AG20443 (cell line): Measurements from ENCODE around the gene ACOT11.
A peak's percentile ranks its signal among the peaks of the same experiment; 100 is the strongest.

Experiments used
- DNase-seq: peaks from one replicate; pipeline ENCODE4 v3.0.0; 2012; ENCODE audit warnings: low spot score, mixed read lengths

Gene ACOT11

GRCh38 chr1:54564312-54565112 is 16.5 kb downstream of the ACOT11 start:
- DNase-seq, result no peak

- no peak for DNase-seq
These were observed 17.1 kb downstream of the ACOT11 start for GRCh38 chr1:54565113-54565501.

DNA sequence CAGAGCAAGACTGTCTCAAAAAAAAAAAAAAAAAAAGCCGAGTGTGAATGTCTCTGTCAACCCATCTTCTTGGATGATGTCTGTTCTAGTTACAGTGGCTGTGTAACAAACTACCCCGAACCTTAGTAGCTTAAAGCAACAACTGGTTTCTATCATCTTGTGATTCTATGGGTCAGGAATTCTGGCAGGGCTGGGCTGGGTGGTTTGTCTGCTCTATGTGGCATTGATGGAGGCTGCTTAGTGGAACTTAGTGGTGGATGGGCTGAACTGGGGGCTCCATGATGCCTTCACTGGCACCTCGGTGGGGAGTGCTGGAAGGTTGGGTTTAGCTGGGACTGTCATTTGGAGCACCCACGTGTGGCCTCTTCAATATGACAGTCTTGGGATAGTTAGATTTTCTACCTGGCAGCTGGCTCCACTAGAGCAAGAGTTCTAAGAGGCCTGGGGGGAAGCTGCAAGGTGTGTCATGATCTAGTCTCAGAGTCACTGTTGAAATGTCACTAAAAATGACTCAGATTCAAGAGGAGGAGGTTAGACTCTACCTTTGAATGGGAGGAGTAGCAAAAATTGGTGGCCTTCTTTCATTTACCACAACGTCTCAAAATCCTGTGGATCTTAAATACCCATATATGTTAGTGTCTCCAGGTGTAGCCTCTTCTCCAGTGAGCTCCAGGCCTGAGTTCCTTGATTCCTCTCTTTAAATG is 18.6 kb downstream of the ACOT11 start:
- no peak for DNase-seq

DNA sequence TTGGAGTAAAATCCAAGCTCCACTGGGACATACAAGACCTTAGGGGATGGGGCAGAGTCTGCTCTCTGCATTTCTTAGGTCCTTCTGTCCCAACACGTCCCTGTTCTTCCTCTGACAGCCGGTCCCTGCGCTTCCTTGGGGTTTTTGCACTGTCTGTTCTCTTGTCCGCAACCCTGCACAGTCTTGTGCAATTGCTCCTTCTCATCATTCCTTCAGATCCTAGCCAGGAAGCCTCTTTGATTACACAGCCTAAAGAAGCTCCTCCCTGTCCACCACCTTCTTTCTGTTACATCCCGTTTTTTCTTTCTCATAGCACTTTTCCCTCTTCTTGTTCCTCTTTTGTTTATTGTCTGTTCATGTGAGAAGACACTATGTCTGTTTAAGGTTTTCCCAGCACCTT is 19.9 kb downstream of the ACOT11 start:
- no peak for DNase-seq

DNA sequence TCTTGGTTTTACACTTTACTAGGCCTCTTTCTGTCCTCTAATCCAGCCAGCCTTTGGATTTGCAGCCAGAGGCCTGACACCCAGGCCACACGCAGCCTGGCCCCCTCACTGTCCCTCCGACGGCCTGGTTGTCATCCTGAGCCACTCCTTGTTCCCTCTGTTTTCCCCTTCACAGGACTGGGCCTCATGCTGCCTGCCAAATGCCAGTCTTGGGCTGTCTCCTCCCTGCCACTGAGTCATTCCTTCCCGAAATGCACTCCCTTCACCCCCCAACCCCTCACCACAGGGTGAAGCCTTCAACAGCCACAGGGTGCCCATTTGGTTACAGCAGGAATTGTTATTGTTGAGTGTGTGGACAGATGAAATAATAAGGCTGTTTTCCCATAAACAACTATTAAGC is 21.3 kb downstream of the ACOT11 start:
- no peak for DNase-seq

- DNase-seq, result no peak
These were observed 22.1 kb downstream of the ACOT11 start for GRCh38 chr1:54570161-54570560.

- no peak for DNase-seq
These were observed 23.3 kb downstream of the ACOT11 start for GRCh38 chr1:54571326-54571725.

GRCh38 chr1:54571803-54572541 is 23.9 kb downstream of the ACOT11 start:
- no peak for DNase-seq

- DNase-seq, result no peak
These were observed 24.5 kb downstream of the ACOT11 start for GRCh38 chr1:54572542-54572850.

GRCh38 chr1:54574158-54574778 is 26.2 kb downstream of the ACOT11 start:
- no peak for DNase-seq

DNA sequence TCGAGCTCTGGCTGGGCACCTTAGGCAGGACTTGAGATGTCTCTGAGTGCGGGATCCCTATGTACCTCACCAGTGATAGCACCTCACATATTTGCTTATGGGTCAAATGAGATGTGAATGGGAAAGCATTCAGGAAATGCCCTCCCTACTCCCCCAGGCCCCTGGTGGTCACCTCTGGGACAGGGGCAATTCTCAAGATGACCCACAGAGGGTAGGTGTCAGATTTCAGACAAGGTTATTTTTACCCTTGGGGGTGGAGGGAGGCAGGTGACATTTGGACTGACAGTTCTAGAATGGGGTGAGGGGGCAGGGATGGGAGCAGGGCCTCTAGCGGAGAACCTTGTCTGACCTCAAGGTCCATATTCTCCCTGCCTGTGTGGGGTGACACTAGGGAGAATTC is 27.1 kb downstream of the ACOT11 start:
- no peak for DNase-seq

- no peak for DNase-seq
These were observed 27.7 kb downstream of the ACOT11 start for GRCh38 chr1:54575605-54576290.

GRCh38 chr1:54577612-54578011 is 29.6 kb downstream of the ACOT11 start:
- DNase-seq, result no peak

GRCh38 chr1:54579337-54579781 is 31.3 kb downstream of the ACOT11 start:
- no peak for DNase-seq

- DNase-seq, result no peak
These were observed 33.0 kb downstream of the ACOT11 start for GRCh38 chr1:54580856-54581550.

DNA sequence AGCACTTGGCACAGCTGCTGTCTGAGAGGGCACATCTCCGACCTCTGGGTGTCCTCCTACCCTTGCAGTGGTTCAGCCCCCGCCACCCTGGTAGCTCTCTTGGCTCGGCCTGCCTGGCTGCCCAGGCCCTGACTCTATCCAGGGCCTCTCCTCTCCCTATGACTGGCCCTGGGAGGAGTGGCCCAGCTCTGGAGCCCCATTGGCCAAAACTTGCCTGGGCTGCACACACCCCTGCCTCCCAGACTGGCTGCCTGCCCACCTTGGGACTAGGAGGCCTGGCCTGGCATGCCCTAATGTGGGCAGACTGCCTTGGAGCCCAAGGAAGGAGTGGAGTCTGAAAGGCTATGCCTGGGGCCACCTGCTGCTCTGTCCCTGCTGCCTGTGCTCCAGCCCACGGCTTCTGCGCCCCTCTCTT is 33.6 kb downstream of the ACOT11 start:
- DNase-seq, result peak; percentile 99

- no peak for DNase-seq
These were observed 34.7 kb downstream of the ACOT11 start for GRCh38 chr1:54582566-54583306.

- no peak for DNase-seq
These were observed 35.3 kb downstream of the ACOT11 start for GRCh38 chr1:54583307-54583686.

DNA sequence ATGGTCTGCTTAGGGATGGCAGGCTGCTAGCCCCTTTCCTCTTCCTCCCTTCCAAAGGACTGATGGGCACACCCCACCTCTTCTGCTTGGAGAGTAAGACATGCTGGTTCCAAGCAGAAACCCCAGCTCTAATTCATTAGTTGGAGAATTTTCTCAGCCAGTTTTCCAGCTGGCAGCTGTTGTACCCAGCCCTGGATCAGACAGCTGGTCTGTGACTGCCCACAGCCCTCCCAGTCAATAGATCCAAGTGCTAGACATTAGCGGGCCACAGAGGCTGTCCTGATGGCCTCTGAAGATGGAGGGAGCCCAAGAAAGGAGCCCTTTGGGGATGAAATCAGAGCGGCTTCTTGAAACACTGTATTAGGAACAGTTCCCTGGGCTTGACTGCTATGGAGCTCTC is 35.8 kb downstream of the ACOT11 start:
- DNase-seq, result no peak

DNA sequence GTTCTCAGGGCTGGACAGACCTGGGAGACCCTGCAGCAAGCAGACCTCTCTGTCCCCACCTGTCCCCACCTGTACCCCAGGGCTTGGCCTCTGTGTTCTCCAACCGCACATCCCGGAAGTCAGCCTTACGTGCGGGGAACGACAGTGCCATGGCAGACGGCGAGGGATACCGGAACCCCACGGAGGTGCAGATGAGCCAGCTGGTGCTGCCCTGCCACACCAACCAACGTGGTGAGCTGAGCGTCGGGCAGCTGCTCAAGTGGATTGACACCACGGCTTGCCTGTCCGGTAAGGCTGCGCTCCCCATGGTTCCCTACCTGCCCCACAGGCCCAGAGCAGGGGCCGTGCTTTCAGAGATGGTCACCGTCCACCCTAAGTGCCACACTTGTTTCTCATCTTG is 36.5 kb downstream of the ACOT11 start:
- DNase-seq, result no peak
